Mesenteric fat pad (tissue), 1 donor: ENCODE results near the gene FIZ1. TPM values are rescaled to one million over a fixed set of nuclear protein-coding genes. Genes with fewer than 3 reads are reported as not detected.

Experiments
- DNase-seq: peaks from one replicate; pipeline ENCODE4 v3.0.0-alpha.2; 2020; ENCODE audit warnings: low spot score
- total RNA-seq: library from RNA; stranded (reverse); fragmentation: NEBNext Ultra II Directional; extraction: Animal tissue kit (Norgen Biotek cat#: 25700); gene quantifications from one replicate; pipeline ENCODE4 v1.2.1, GENCODE V29; 2021
- donor health status: DM: yes; HTN: yes; CAD: no.

Gene FIZ1
- total RNA-seq, 1 donor from 2014 or later: 12.8 TPM

- no peak for DNase-seq
Measured at GRCh38 chr19:55544776-55545439, 54.4 kb downstream of the FIZ1 start.

- no peak for DNase-seq
Measured at GRCh38 chr19:55544014-55544413, 55.3 kb downstream of the FIZ1 start.

GRCh38 chr19:55543567-55543966 is 55.8 kb downstream of the FIZ1 start:
- no peak for DNase-seq

- no peak for DNase-seq
Measured at GRCh38 chr19:55542292-55542855, 56.9 kb downstream of the FIZ1 start.

Other genes starting within 250 kb of the FIZ1 start
- gene COX6B2, start 244.8 kb downstream of the FIZ1 start, total RNA-seq: not detected
- gene GARIN5B, start 236.3 kb downstream of the FIZ1 start, total RNA-seq: not detected
- not detected for gene IL11, start 229.1 kb downstream of the FIZ1 start, total RNA-seq
- gene TMEM190, start 222.7 kb downstream of the FIZ1 start, total RNA-seq: not detected
- gene TMEM238, start 215.2 kb downstream of the FIZ1 start, total RNA-seq: 0.90 TPM
- 1,147 TPM for gene RPL28, start 213.6 kb downstream of the FIZ1 start, total RNA-seq
- gene UBE2S, start 191.7 kb downstream of the FIZ1 start, total RNA-seq: 24.2 TPM
- gene SHISA7, start 156.2 kb downstream of the FIZ1 start, total RNA-seq: not detected
- gene ISOC2, start 137.9 kb downstream of the FIZ1 start, total RNA-seq: 53.2 TPM
- gene C19orf85, start 134.8 kb downstream of the FIZ1 start, total RNA-seq: not detected
- gene ZNF628, start 122.9 kb downstream of the FIZ1 start, total RNA-seq: 9.7 TPM
- 7.3 TPM for gene NAT14, start 114.3 kb downstream of the FIZ1 start, total RNA-seq
- 13.9 TPM for gene SSC5D, start 111.1 kb downstream of the FIZ1 start, total RNA-seq
- gene SBK2, start 62.4 kb downstream of the FIZ1 start, total RNA-seq: not detected
- gene SBK3, start 54.0 kb downstream of the FIZ1 start, total RNA-seq: 1.7 TPM
- gene ZNF579, start 18.7 kb downstream of the FIZ1 start, total RNA-seq: 10.9 TPM
- 19.1 TPM for gene ZNF524, start 771 bp upstream of the FIZ1 start, total RNA-seq
- gene ZNF865, start 6.1 kb upstream of the FIZ1 start, total RNA-seq: 12.0 TPM
- 4.5 TPM for gene ZNF784, start 25.0 kb upstream of the FIZ1 start, total RNA-seq
- 39.6 TPM for gene ZNF580, start 41.5 kb upstream of the FIZ1 start, total RNA-seq
- 11.3 TPM for gene ZNF581, start 44.1 kb upstream of the FIZ1 start, total RNA-seq
- 16.4 TPM for gene CCDC106, start 48.7 kb upstream of the FIZ1 start, total RNA-seq
- gene U2AF2, start 55.5 kb upstream of the FIZ1 start, total RNA-seq: 126 TPM
- gene EPN1, start 75.7 kb upstream of the FIZ1 start, total RNA-seq: 114 TPM
- gene NLRP9, start 138.9 kb upstream of the FIZ1 start, total RNA-seq: not detected
- not detected for gene RFPL4A, start 159.6 kb upstream of the FIZ1 start, total RNA-seq
- gene RFPL4AL1, start 169.6 kb upstream of the FIZ1 start, total RNA-seq: not detected
- not detected for gene NLRP11, start 232.5 kb upstream of the FIZ1 start, total RNA-seq
- not detected for gene NLRP4, start 237.0 kb upstream of the FIZ1 start, total RNA-seq